KMS-11 (cell line): ENCODE measurements around the gene ISCA2.

Experiments
- H2AFZ ChIP-seq: fragments of 200-600 bp; sonication (generic); 2 replicates; pipeline ENCODE4 v1.6.1; 2016; ENCODE audit warnings: antibody characterized with exemption, mixed run types, low read depth
- H3K27ac ChIP-seq: fragments of 200-600 bp; sonication (generic); 2 replicates; pipeline ENCODE4 v1.6.1; 2016; ENCODE audit warnings: mild to moderate bottlenecking, mixed run types
- H3K27me3 ChIP-seq: fragments of 200-600 bp; sonication (generic); 2 replicates; pipeline ENCODE4 v1.6.1; 2017; ENCODE audit warnings: mild to moderate bottlenecking, low read depth, mixed run types, moderate library complexity; ENCODE audit not compliant: insufficient read depth
- H3K36me3 ChIP-seq: fragments of 200-600 bp; sonication (generic); 2 replicates; pipeline ENCODE4 v1.6.1; 2017; ENCODE audit warnings: mild to moderate bottlenecking, mixed run types; ENCODE audit not compliant: insufficient read depth
- H3K4me1 ChIP-seq: fragments of 200-600 bp; sonication (generic); 2 replicates; pipeline ENCODE4 v1.6.1; 2016; ENCODE audit warnings: mild to moderate bottlenecking, low read depth, mixed run types; ENCODE audit not compliant: poor library complexity, severe bottlenecking
- H3K4me2 ChIP-seq: fragments of 200-600 bp; sonication (generic); 2 replicates; pipeline ENCODE4 v1.7.0; 2016; ENCODE audit warnings: mild to moderate bottlenecking, mixed run types
- H3K4me3 ChIP-seq: fragments of 200-600 bp; sonication (generic); IDR thresholded peaks from 2 replicates; pipeline ENCODE4 v1.6.1; 2017; ENCODE audit warnings: low read depth, low read length, mixed read lengths; ENCODE audit not compliant: insufficient read depth
- H3K79me2 ChIP-seq: fragments of 200-600 bp; sonication (generic); 2 replicates; pipeline ENCODE4 v1.6.1; 2016; ENCODE audit warnings: low read depth, mixed run types; ENCODE audit not compliant: insufficient read depth
- H3K9ac ChIP-seq: fragments of 200-600 bp; sonication (generic); 2 replicates; pipeline ENCODE4 v1.6.1; 2016; ENCODE audit warnings: mild to moderate bottlenecking, mixed run types
- H4K20me1 ChIP-seq: fragments of 200-600 bp; sonication (generic); 2 replicates; pipeline ENCODE4 v1.6.1; 2016; ENCODE audit warnings: mild to moderate bottlenecking, mixed run types; ENCODE audit not compliant: insufficient read depth
- TF ChIP-seq, protein P1 (sequence below): fragments of 200-600 bp; sonication (generic); conservative IDR thresholded peaks from 2 replicates; pipeline ENCODE4 v1.6.1; 2017; ENCODE audit warnings: low read depth, mild to moderate bottlenecking, antibody characterized with exemption, low read length, moderate library complexity, mixed read lengths

ISCA2 gene

DNA sequence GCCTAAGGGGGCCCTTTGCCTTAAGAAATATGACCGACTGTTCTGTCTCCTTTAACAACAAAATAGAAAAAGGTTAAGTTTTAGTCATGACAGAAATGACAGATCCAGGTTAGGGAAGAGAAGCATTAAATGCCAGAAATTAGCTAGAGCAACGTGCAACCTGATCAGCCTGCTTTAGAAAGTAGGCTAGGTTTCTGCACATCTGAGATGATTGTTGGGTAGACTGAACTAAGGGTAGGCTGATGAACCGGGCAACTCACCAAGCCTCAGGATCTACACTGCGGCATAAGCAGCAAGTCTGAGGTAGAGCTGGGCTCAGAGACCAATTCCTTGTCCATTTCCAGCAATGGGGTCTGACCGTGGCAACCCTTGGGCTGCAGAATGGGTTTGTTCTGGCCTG, 29.9 kb upstream of the ISCA2 start:
- H3K4me2 ChIP-seq = no peak overlapping the region
- H3K4me3 ChIP-seq = no peak overlapping the region
- no peak overlapping the region for H3K27ac ChIP-seq
- H3K4me1 ChIP-seq = no peaks in the 10 kb centered on the region
- no peaks in the 10 kb centered on the region for H4K20me1 ChIP-seq
- H2AFZ ChIP-seq = no peak overlapping the region
- no peaks in the 10 kb centered on the region for H3K36me3 ChIP-seq
- TF ChIP-seq, protein P1, sequence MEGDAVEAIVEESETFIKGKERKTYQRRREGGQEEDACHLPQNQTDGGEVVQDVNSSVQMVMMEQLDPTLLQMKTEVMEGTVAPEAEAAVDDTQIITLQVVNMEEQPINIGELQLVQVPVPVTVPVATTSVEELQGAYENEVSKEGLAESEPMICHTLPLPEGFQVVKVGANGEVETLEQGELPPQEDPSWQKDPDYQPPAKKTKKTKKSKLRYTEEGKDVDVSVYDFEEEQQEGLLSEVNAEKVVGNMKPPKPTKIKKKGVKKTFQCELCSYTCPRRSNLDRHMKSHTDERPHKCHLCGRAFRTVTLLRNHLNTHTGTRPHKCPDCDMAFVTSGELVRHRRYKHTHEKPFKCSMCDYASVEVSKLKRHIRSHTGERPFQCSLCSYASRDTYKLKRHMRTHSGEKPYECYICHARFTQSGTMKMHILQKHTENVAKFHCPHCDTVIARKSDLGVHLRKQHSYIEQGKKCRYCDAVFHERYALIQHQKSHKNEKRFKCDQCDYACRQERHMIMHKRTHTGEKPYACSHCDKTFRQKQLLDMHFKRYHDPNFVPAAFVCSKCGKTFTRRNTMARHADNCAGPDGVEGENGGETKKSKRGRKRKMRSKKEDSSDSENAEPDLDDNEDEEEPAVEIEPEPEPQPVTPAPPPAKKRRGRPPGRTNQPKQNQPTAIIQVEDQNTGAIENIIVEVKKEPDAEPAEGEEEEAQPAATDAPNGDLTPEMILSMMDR = no peak
- no peaks in the 10 kb centered on the region for H3K27me3 ChIP-seq
- H3K79me2 ChIP-seq = no peaks in the 10 kb centered on the region
- no peak overlapping the region for H3K9ac ChIP-seq

DNA sequence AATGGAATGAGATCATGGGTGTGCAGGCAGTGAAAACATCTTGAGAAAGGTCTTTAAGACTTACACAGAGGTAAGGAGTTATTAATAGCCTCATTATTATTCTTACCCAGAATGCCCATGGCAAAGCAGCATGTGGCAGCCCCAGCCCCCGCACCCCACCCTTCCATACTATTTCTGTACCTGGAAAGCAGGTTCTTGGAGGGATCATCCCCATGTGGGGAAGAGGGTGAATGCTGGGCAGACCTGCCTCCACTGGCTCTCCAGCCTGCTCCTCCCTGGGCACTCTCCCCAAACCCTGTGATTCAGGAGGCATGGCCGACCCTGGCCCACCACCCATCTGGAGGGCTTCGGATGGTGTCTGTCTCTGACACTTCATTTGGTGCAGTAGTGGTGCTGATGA, 28.8 kb upstream of the ISCA2 start:
- H3K27me3 ChIP-seq = no peaks in the 10 kb centered on the region
- H3K36me3 ChIP-seq = no peaks in the 10 kb centered on the region
- peaks cover 5% of the 10 kb centered on the region for H3K4me1 ChIP-seq
- no peak overlapping the region for H2AFZ ChIP-seq
- H4K20me1 ChIP-seq = no peaks in the 10 kb centered on the region
- no peak overlapping the region for H3K4me2 ChIP-seq
- no peak overlapping the region for H3K9ac ChIP-seq
- H3K79me2 ChIP-seq = no peaks in the 10 kb centered on the region
- TF ChIP-seq, protein P1 = no peak
- H3K27ac ChIP-seq = no peak overlapping the region
- H3K4me3 ChIP-seq = no peak overlapping the region

DNA sequence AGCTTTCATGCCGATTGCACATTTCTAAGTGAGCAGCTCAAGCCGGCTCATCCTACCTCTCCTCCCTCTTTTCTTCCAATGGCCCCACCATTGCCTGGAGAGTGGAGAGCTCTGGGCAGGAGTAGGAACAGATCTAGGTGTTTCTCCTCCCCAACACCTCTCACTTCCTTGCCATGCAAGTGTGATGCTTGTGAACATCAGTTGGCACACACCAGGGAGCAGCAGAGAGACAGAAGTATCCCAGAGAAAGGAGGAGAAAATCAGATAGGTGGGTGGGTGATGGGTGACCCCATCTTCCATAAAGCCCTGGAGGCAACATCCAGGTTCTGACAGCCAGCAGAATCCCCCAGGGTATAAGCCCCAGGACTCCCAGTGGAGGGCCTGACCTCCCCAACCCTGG, 28.2 kb upstream of the ISCA2 start:
- Histone ChIP-seq H4K20me1 (no peaks in the 10 kb centered on the region), H3K79me2 (no peaks in the 10 kb centered on the region), H3K27me3 (no peaks in the 10 kb centered on the region), H3K27ac (no peak overlapping the region), H3K9ac (no peak overlapping the region), H3K4me1 (peaks cover 6% of the 10 kb centered on the region), H2AFZ (no peak overlapping the region), H3K36me3 (no peaks in the 10 kb centered on the region), H3K4me3 (no peak overlapping the region), H3K4me2 (no peak overlapping the region)
- TF ChIP-seq, protein P1 = no peak

DNA sequence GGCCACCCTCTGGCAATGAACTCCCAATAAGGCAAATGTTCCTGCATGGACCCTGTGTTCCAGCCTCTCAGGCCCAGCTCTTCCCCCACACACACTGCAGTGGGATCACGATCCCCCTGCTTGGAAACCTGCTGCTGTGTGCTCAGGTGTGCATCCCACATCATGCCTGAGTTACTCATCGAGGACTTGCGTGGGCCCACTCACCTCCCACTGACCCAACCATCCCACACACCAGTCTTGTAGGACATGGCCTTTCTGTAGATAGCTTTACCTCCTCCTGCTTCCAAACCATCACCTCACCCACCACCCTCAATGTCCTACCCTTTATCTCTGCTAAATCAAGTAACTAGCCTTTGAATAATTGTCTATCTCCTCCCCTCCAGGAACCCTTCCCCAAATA, 25.1 kb upstream of the ISCA2 start:
- Histone ChIP-seq H3K27ac (no peak overlapping the region), H4K20me1 (no peaks in the 10 kb centered on the region), H3K4me1 (peaks cover 6% of the 10 kb centered on the region), H2AFZ (no peak overlapping the region), H3K27me3 (no peaks in the 10 kb centered on the region), H3K4me3 (no peak overlapping the region), H3K79me2 (no peaks in the 10 kb centered on the region), H3K4me2 (no peak overlapping the region), H3K36me3 (no peaks in the 10 kb centered on the region), H3K9ac (no peak overlapping the region)
- TF ChIP-seq, protein P1 = no peak
